DOHH2 (cell line): ENCODE results near the gene PISD.

ENCODE experiments used
- H3F3A ChIP-seq: fragments of 200-600 bp; sonication (generic), shearing (Covaris generic); 2 replicates; pipeline ENCODE4 v1.6.0; 2016; ENCODE audit warnings: antibody characterized with exemption, mild to moderate bottlenecking; ENCODE audit not compliant: control insufficient read depth, insufficient read depth
- H3K27ac ChIP-seq: fragments of 200-600 bp; sonication (generic); 2 replicates; pipeline ENCODE4 v1.5.1; 2014; ENCODE audit warnings: low read depth, mild to moderate bottlenecking, low read length, moderate library complexity
- H3K27me3 ChIP-seq: fragments of 200-600 bp; sonication (generic); 2 replicates; pipeline ENCODE4 v1.6.1; 2014; ENCODE audit warnings: mild to moderate bottlenecking, low read length, mixed read lengths; ENCODE audit not compliant: control insufficient read depth
- H3K36me3 ChIP-seq: fragments of 200-600 bp; sonication (generic); 2 replicates; pipeline ENCODE4 v1.6.1; 2014; ENCODE audit warnings: mild to moderate bottlenecking, low read length, moderate library complexity, mixed read lengths; ENCODE audit not compliant: control insufficient read depth
- H3K4me1 ChIP-seq: fragments of 200-600 bp; sonication (generic); 2 replicates; pipeline ENCODE4 v1.6.1; 2014; ENCODE audit warnings: mild to moderate bottlenecking, low read length, mixed read lengths; ENCODE audit not compliant: control insufficient read depth
- H3K4me2 ChIP-seq: fragments of 200-600 bp; sonication (generic); 2 replicates; pipeline ENCODE4 v1.6.0; 2014; ENCODE audit warnings: mild to moderate bottlenecking, low read length, moderate library complexity
- H3K4me3 ChIP-seq: fragments of 200-600 bp; sonication (generic); 2 replicates; pipeline ENCODE4 v1.5.1; 2014; ENCODE audit warnings: mild to moderate bottlenecking, low read length, mixed read lengths
- H3K79me2 ChIP-seq: fragments of 200-600 bp; sonication (generic); 2 replicates; pipeline ENCODE4 v1.6.1; 2014; ENCODE audit warnings: mild to moderate bottlenecking, low read length, mixed read lengths; ENCODE audit not compliant: control insufficient read depth
- H3K9me2 ChIP-seq: fragments of 200-600 bp; sonication (generic); replicated peaks from 2 replicates; pipeline ENCODE4 v1.6.1; 2014; ENCODE audit warnings: mild to moderate bottlenecking, low read length, mixed read lengths; ENCODE audit not compliant: control insufficient read depth
- H3K9me3 ChIP-seq: fragments of 200-600 bp; sonication (generic); 2 replicates; pipeline ENCODE4 v1.6.1; 2014; ENCODE audit warnings: antibody characterized with exemption, low read length, mixed read lengths; ENCODE audit not compliant: control insufficient read depth, insufficient read depth
- H4K20me1 ChIP-seq: fragments of 200-600 bp; sonication (generic); 2 replicates; pipeline ENCODE4 v1.6.0; 2014; ENCODE audit warnings: low read depth, mild to moderate bottlenecking, antibody characterized with exemption, low read length, moderate library complexity; ENCODE audit not compliant: control insufficient read depth, insufficient read depth
- CTCF ChIP-seq: fragments of 200-600 bp; sonication (generic); IDR thresholded peaks from one replicate; pipeline ENCODE4 v1.5.1; 2014; ENCODE audit warnings: antibody characterized with exemption, mild to moderate bottlenecking, low read depth, low read length; ENCODE audit not compliant: poor library complexity, severe bottlenecking
- EZH2phosphoT487 ChIP-seq: fragments of 200-600 bp; sonication (generic); IDR thresholded peaks from 2 replicates; pipeline ENCODE4 v1.6.1; 2017; ENCODE audit warnings: borderline replicate concordance, mild to moderate bottlenecking, antibody characterized with exemption, low read length, moderate library complexity, mixed read lengths

The PISD gene

GRCh38 chr22:31574055-31574670 lies 87.9 kb downstream of the PISD start:
- Histone ChIP-seq H3K9me2 (no peaks in the 10 kb centered on the region), H3K4me3 (no peak overlapping the region), H4K20me1 (no peaks in the 10 kb centered on the region), H3K27me3 (no peaks in the 10 kb centered on the region), H3F3A (no peaks in the 10 kb centered on the region), H3K4me2 (no peak overlapping the region), H3K27ac (no peak overlapping the region), H3K4me1 (no peaks in the 10 kb centered on the region), H3K36me3 (peaks cover 58% of the 10 kb centered on the region), H3K9me3 (no peaks in the 10 kb centered on the region), H3K79me2 (no peaks in the 10 kb centered on the region)
- TF ChIP-seq EZH2phosphoT487, result no peak
- TF ChIP-seq CTCF, result no peak

- Histone ChIP-seq H3K4me3 (no peak overlapping the region), H3K9me2 (no peaks in the 10 kb centered on the region), H3K79me2 (no peaks in the 10 kb centered on the region), H3K36me3 (peaks cover 56% of the 10 kb centered on the region), H3K4me1 (no peaks in the 10 kb centered on the region), H3F3A (0 out of 2 replicates have a peak, but pooled peaks cover under 1% of the 10 kb centered on the region), H3K9me3 (no peaks in the 10 kb centered on the region), H3K4me2 (no peak overlapping the region), H4K20me1 (no peaks in the 10 kb centered on the region), H3K27me3 (no peaks in the 10 kb centered on the region), H3K27ac (no peak overlapping the region)
- no peak for TF ChIP-seq EZH2phosphoT487
- no peak for TF ChIP-seq CTCF
These were observed 89.1 kb downstream of the PISD start for GRCh38 chr22:31572939-31573338.

- Histone ChIP-seq H3K9me2 (no peaks in the 10 kb centered on the region), H3K79me2 (no peaks in the 10 kb centered on the region), H4K20me1 (no peaks in the 10 kb centered on the region), H3K36me3 (peaks cover 43% of the 10 kb centered on the region), H3K27me3 (no peaks in the 10 kb centered on the region), H3K4me1 (no peaks in the 10 kb centered on the region), H3K4me3 (no peak overlapping the region), H3F3A (0 out of 2 replicates have a peak, but pooled peaks cover 2% of the 10 kb centered on the region), H3K9me3 (no peaks in the 10 kb centered on the region), H3K27ac (no peak overlapping the region), H3K4me2 (no peak overlapping the region)
- TF ChIP-seq CTCF, result no peak
- no peak for TF ChIP-seq EZH2phosphoT487
These were observed 92.9 kb downstream of the PISD start for GRCh38 chr22:31569126-31569525.
